ENCODE results near the gene FBLN2. TPM values are rescaled to one million over a fixed set of nuclear protein-coding genes. Genes with fewer than 3 reads are reported as not detected.

Gene FBLN2
- polyA plus RNA-seq, 1 donor (not counting 4 experiments of a cell fraction or from before 2014, with no cell fraction given): 0.72 TPM

GRCh38 chr3:13571264-13571663 is 22.3 kb downstream of the FBLN2 start:
- Histone ChIP-seq H3K27me3 (ENCODE audit: control insufficient read depth, extremely low read depth, insufficient read depth, low read length) (peaks cover 7% of the 10 kb centered on the region), H2AFZ (ENCODE audit: control insufficient read depth, low read length) (no peak overlapping the region), H3K27ac (ENCODE audit: control insufficient read depth, insufficient read depth, low read length) (no peak overlapping the region), H3K4me2 (ENCODE audit: control insufficient read depth, extremely low read depth, insufficient read depth, low read depth, low read length) (no peak overlapping the region), H3K9me1 (ENCODE audit: control insufficient read depth, extremely low read depth, insufficient read depth, low read length) (no peaks in the 10 kb centered on the region), H3K9me3 (ENCODE audit: control insufficient read depth, low read depth, low read length) (no peaks in the 10 kb centered on the region), H3K4me1 (ENCODE audit: control insufficient read depth, extremely low read depth, insufficient read depth, low read length) (peaks cover 6% of the 10 kb centered on the region), H3K36me3 (ENCODE audit: control insufficient read depth in 2 of 2, extremely low read depth in 1 of 2, insufficient read depth in 2 of 2, low read length in 2 of 2) (no peaks in the 10 kb centered on the region), H3K4me3 (ENCODE audit: control insufficient read depth in 2 of 3, extremely low read depth in 1 of 3, insufficient read depth in 2 of 3, low read depth in 1 of 3, low read length in 3 of 3) (no peak overlapping the region), H3K9ac (ENCODE audit: control insufficient read depth, extremely low read depth, insufficient read depth, low read length) (no peak overlapping the region), H3K79me2 (ENCODE audit: control insufficient read depth, insufficient read depth, low read length) (no peaks in the 10 kb centered on the region), H4K20me1 (ENCODE audit: control insufficient read depth, extremely low read depth, insufficient read depth, low read length) (no peaks in the 10 kb centered on the region)
- DNase-seq (ENCODE audit: low read depth, low spot score) (no peak), FAIRE-seq (no peak)
- dilution Hi-C loops (cut with MboI; ENCODE audit: extremely low pct_ligation_motif_present, low sequenced_read_pairs): no loop called here
- no peak for TF ChIP-seq CTCF (optimal IDR thresholded peaks at IDR 0.05 in 1 of 3, IDR thresholded peaks at IDR 0.05 in 1 of 3, conservative IDR thresholded peaks at IDR 0.05 in 1 of 3; ENCODE audit: extremely low read depth in 1 of 3, insufficient read depth in 2 of 3, low read length in 3 of 3)
- TF ChIP-seq EZH2 (IDR thresholded peaks at IDR 0.05; ENCODE audit: low read length): no peak

- H3K27me3 ChIP-seq (ENCODE audit: control insufficient read depth, extremely low read depth, insufficient read depth, low read length): peaks cover 7% of the 10 kb centered on the region
- H3K9ac ChIP-seq (ENCODE audit: control insufficient read depth, extremely low read depth, insufficient read depth, low read length): no peak overlapping the region
- no peak for TF ChIP-seq EZH2 (IDR thresholded peaks at IDR 0.05; ENCODE audit: low read length)
- TF ChIP-seq CTCF (optimal IDR thresholded peaks at IDR 0.05 in 1 of 3, IDR thresholded peaks at IDR 0.05 in 1 of 3, conservative IDR thresholded peaks at IDR 0.05 in 1 of 3; ENCODE audit: extremely low read depth in 1 of 3, insufficient read depth in 2 of 3, low read length in 3 of 3): no peak
- no peaks in the 10 kb centered on the region for H3K9me3 ChIP-seq (ENCODE audit: control insufficient read depth, low read depth, low read length)
- dilution Hi-C loops (cut with MboI; ENCODE audit: extremely low pct_ligation_motif_present, low sequenced_read_pairs): no loop called here
- H3K4me2 ChIP-seq (ENCODE audit: control insufficient read depth, extremely low read depth, insufficient read depth, low read depth, low read length): no peak overlapping the region
- H3K79me2 ChIP-seq (ENCODE audit: control insufficient read depth, insufficient read depth, low read length): no peaks in the 10 kb centered on the region
- H3K36me3 ChIP-seq (ENCODE audit: control insufficient read depth in 2 of 2, extremely low read depth in 1 of 2, insufficient read depth in 2 of 2, low read length in 2 of 2): no peaks in the 10 kb centered on the region
- H3K4me1 ChIP-seq (ENCODE audit: control insufficient read depth, extremely low read depth, insufficient read depth, low read length): peaks cover 6% of the 10 kb centered on the region
- FAIRE-seq (no peak), DNase-seq (ENCODE audit: low read depth, low spot score) (no peak)
- no peak overlapping the region for H3K4me3 ChIP-seq (ENCODE audit: control insufficient read depth in 2 of 3, extremely low read depth in 1 of 3, insufficient read depth in 2 of 3, low read depth in 1 of 3, low read length in 3 of 3)
- no peak overlapping the region for H3K27ac ChIP-seq (ENCODE audit: control insufficient read depth, insufficient read depth, low read length)
- no peaks in the 10 kb centered on the region for H3K9me1 ChIP-seq (ENCODE audit: control insufficient read depth, extremely low read depth, insufficient read depth, low read length)
- H4K20me1 ChIP-seq (ENCODE audit: control insufficient read depth, extremely low read depth, insufficient read depth, low read length): no peaks in the 10 kb centered on the region
- H2AFZ ChIP-seq (ENCODE audit: control insufficient read depth, low read length): no peak overlapping the region
These were observed 23.2 kb downstream of the FBLN2 start for GRCh38 chr3:13571831-13572750.

All from keratinocyte (primary cell).